Fibroblast of lung (primary cell): Measurements from ENCODE around the gene SCN2A. TPM values are rescaled to one million over a fixed set of nuclear protein-coding genes. Genes with fewer than 3 reads are reported as not detected.

ENCODE experiments used
- DNase-seq, 2 donors: peaks; one replicate each; pipeline versions ENCODE4 v3.0.0 to v3.0.0-alpha.2; 2010; ENCODE audit warnings: low read depth in 2 of 2
- H2AFZ ChIP-seq: 2 replicates; pipeline ENCODE4 v1.5.1; 2012; ENCODE audit warnings: low read length, control low read depth, inconsistent platforms
- H3K27ac ChIP-seq: 2 replicates; pipeline ENCODE4 v1.5.1; 2011; ENCODE audit warnings: low read length, control low read depth; ENCODE audit not compliant: insufficient read depth
- H3K27me3 ChIP-seq: 2 replicates; pipeline ENCODE4 v1.5.1; 2011; ENCODE audit warnings: mild to moderate bottlenecking, low read length; ENCODE audit not compliant: control insufficient read depth, insufficient read depth
- H3K36me3 ChIP-seq: 2 replicates; pipeline ENCODE4 v1.5.1; 2011; ENCODE audit warnings: low read length; ENCODE audit not compliant: control insufficient read depth, insufficient read depth
- H3K4me1 ChIP-seq: 2 replicates; pipeline ENCODE4 v1.5.1; 2011; ENCODE audit warnings: low read length; ENCODE audit not compliant: control insufficient read depth, insufficient read depth; ENCODE audit errors: extremely low read depth
- H3K4me2 ChIP-seq: 2 replicates; pipeline ENCODE4 v1.5.1; 2011; ENCODE audit warnings: low read length, control low read depth; ENCODE audit not compliant: insufficient read depth; ENCODE audit errors: extremely low read depth
- H3K4me3 ChIP-seq, 4 experiments: fragments of 200-600 bp in 1 of 4; sonication (generic) in 1 of 4; replicated peaks in 1 of 4; 2 replicates each; pipeline ENCODE4 v1.5.1; 2011 to 2016; ENCODE audit warnings: low read length in 4 of 4, low read depth in 3 of 4, mild to moderate bottlenecking in 3 of 4, control low read depth in 2 of 4, inconsistent platforms in 1 of 4, mixed read lengths in 1 of 4; ENCODE audit not compliant: insufficient read depth in 1 of 4; ENCODE audit errors: control extremely low read depth in 1 of 4
- H3K79me2 ChIP-seq: 2 replicates; pipeline ENCODE4 v1.5.1; 2012; ENCODE audit warnings: mild to moderate bottlenecking, low read length, inconsistent platforms; ENCODE audit not compliant: control insufficient read depth, insufficient read depth
- H3K9ac ChIP-seq: 2 replicates; pipeline ENCODE4 v1.5.1; 2011; ENCODE audit warnings: mild to moderate bottlenecking, low read length, control low read depth; ENCODE audit not compliant: insufficient read depth
- H3K9me3 ChIP-seq: 2 replicates; pipeline ENCODE4 v1.5.1; 2012; ENCODE audit warnings: low read depth, low read length; ENCODE audit not compliant: control insufficient read depth, insufficient read depth
- H4K20me1 ChIP-seq: 2 replicates; pipeline ENCODE4 v1.5.1; 2011; ENCODE audit warnings: low read length; ENCODE audit not compliant: control insufficient read depth, insufficient read depth; ENCODE audit errors: extremely low read depth
- EZH2 ChIP-seq: IDR thresholded peaks from 2 replicates; pipeline ENCODE4 v1.5.1; 2012; ENCODE audit warnings: low read length, control low read depth, mild to moderate bottlenecking; ENCODE audit errors: missing control alignments
- polyA plus RNA-seq, 2 donors: library from polyadenylated mRNA; depleted of rRNA in 1 of 2; stranded (reverse) in 1 of 2; unstranded in 1 of 2; fragments of >200 nt; gene quantifications; 2 replicates each; pipeline ENCODE4 v1.2.1, GENCODE V29; 2011 to 2012; ENCODE audit warnings: missing spikeins in 1 of 2
- total RNA-seq: library from RNA; depleted of rRNA; stranded (reverse); fragments of >200 nt; gene quantifications from 2 replicates; pipeline ENCODE4 v1.2.1, GENCODE V29; 2014
- TF ChIP-seq, protein P1 (sequence below), 2 donors: IDR thresholded peaks in 1 of 2; conservative IDR thresholded peaks in 1 of 2; 1 replicate in 1 of 2; 2 replicates in 1 of 2; pipeline ENCODE4 v1.5.1; 2011 to 2012; ENCODE audit warnings: low read length in 2 of 2, control low read depth in 1 of 2, inconsistent platforms in 1 of 2, low read depth in 1 of 2, mild to moderate bottlenecking in 1 of 2

The SCN2A gene
- total and polyA plus RNA-seq, 2 donors (not counting 1 experiment from before 2014, with no cell fraction given), result 0.76 to 7.1 TPM

DNA sequence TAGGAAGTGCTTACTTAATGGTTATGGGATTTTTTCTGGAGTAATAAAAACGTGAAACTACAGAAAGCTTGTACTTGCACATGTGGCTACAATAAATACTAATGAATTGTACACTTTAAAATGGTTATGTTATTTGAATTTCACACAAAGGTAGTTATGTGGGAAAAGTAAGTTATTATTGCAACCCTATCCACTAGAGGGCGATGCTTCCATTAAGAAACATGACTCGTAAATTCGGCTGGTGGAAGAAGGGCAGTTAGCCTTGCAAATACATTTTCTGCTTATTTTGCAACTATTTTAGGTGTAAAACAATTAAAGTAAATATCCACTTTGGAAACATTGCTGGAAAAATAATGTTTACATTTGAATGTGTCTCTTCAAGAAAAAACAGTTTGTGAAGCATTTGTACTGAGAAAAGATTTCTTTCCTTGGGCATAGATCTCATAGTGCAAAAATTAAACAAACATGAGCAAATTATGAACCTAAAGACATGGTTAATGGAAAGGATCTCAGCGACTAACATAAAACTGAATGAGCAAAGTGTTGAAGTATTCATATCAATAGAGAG, 162.2 kb downstream of the SCN2A start:
- no peaks in the 10 kb centered on the region for H3K79me2 ChIP-seq

DNA sequence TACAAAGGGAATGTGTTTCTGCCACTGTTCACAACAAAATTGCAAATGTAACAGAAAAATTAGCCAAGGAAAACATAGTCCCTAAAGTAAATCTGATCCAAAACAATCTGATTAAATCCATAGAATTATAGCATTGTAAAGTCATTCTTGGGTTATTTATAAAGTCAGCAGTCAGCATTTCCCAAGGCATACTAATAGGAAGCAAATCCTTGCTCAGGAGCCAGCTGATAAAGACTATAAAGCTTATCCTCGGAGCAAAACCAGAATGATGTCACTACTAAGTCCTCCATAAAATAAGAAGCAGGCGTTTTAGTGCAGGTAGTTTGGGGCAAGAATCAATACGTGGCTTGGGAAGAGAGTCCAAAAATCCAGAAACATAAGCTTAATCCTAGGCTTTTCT, 162.9 kb downstream of the SCN2A start:
- DNase-seq, result no peak
- H3K4me3 ChIP-seq, result no peak overlapping the region
- H3K27me3 ChIP-seq, result no peaks in the 10 kb centered on the region
- no peaks in the 10 kb centered on the region for H3K36me3 ChIP-seq
- H3K4me2 ChIP-seq, result no peak overlapping the region
- no peak for TF ChIP-seq EZH2
- TF ChIP-seq, protein P1, sequence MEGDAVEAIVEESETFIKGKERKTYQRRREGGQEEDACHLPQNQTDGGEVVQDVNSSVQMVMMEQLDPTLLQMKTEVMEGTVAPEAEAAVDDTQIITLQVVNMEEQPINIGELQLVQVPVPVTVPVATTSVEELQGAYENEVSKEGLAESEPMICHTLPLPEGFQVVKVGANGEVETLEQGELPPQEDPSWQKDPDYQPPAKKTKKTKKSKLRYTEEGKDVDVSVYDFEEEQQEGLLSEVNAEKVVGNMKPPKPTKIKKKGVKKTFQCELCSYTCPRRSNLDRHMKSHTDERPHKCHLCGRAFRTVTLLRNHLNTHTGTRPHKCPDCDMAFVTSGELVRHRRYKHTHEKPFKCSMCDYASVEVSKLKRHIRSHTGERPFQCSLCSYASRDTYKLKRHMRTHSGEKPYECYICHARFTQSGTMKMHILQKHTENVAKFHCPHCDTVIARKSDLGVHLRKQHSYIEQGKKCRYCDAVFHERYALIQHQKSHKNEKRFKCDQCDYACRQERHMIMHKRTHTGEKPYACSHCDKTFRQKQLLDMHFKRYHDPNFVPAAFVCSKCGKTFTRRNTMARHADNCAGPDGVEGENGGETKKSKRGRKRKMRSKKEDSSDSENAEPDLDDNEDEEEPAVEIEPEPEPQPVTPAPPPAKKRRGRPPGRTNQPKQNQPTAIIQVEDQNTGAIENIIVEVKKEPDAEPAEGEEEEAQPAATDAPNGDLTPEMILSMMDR (conservative IDR thresholded peaks at IDR 0.05 in 1 of 2, IDR thresholded peaks at IDR 0.05 in 1 of 2; ENCODE audit: low read depth in 1 of 2, low read length in 2 of 2), result no peak
- no peak overlapping the region for H2AFZ ChIP-seq
- no peak overlapping the region for H3K27ac ChIP-seq
- H3K9ac ChIP-seq, result no peak overlapping the region
- H3K9me3 ChIP-seq, result no peaks in the 10 kb centered on the region
- H4K20me1 ChIP-seq, result no peaks in the 10 kb centered on the region
- no peaks in the 10 kb centered on the region for H3K4me1 ChIP-seq
- H3K79me2 ChIP-seq, result no peaks in the 10 kb centered on the region

More for the DNA sequence above, 162.2 kb downstream of the SCN2A start:
- Histone ChIP-seq H2AFZ (no peak overlapping the region), H3K4me2 (no peak overlapping the region), H3K9ac (no peak overlapping the region), H4K20me1 (no peaks in the 10 kb centered on the region), H3K9me3 (no peaks in the 10 kb centered on the region), H3K27ac (no peak overlapping the region), H3K4me1 (no peaks in the 10 kb centered on the region), H3K27me3 (no peaks in the 10 kb centered on the region), H3K36me3 (no peaks in the 10 kb centered on the region), H3K4me3 (no peak overlapping the region)
- TF ChIP-seq EZH2, result no peak
- TF ChIP-seq, protein P1 (conservative IDR thresholded peaks at IDR 0.05 in 1 of 2, IDR thresholded peaks at IDR 0.05 in 1 of 2; ENCODE audit: low read depth in 1 of 2, low read length in 2 of 2), result peak; percentile 59 to 70
- DNase-seq, result peak; percentile 73 to 88

DNA sequence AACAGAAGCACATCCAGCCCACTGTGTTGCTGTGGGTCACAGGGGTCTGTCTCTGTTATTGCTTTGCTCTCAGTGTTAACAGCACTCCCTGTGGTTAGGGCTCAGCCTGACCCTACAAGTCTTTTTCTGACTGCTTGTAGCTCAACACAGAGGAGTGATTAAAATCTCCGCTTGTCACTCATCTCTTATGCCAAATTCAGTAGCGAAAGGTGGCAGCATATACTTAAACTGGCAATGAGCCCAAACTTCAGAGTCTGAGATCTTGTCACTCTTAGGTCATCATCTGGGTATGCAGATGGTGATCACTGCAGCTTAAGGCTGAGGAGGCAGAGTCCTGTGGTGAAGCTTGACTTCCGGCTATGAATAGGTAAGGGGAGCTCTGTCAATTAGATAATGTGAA, 167.0 kb downstream of the SCN2A start:
- no peaks in the 10 kb centered on the region for H3K27me3 ChIP-seq
- no peaks in the 10 kb centered on the region for H4K20me1 ChIP-seq
- H3K4me2 ChIP-seq, result no peak overlapping the region

More for the DNA sequence above, 167.0 kb downstream of the SCN2A start:
- H3K4me1 ChIP-seq, result no peaks in the 10 kb centered on the region
- H3K27ac ChIP-seq, result no peak overlapping the region
- peak in 1 of 2 donors; percentile 42 for DNase-seq
- no peak overlapping the region for H3K4me3 ChIP-seq
- H3K79me2 ChIP-seq, result no peaks in the 10 kb centered on the region
- TF ChIP-seq EZH2, result no peak
- TF ChIP-seq, protein P1 (conservative IDR thresholded peaks at IDR 0.05 in 1 of 2, IDR thresholded peaks at IDR 0.05 in 1 of 2; ENCODE audit: low read depth in 1 of 2, low read length in 2 of 2), result no peak
- no peaks in the 10 kb centered on the region for H3K9me3 ChIP-seq
- H2AFZ ChIP-seq, result no peak overlapping the region
- H3K36me3 ChIP-seq, result no peaks in the 10 kb centered on the region
- no peak overlapping the region for H3K9ac ChIP-seq
